Measurements from ENCODE around the gene SCD5.

Gene SCD5

DNA sequence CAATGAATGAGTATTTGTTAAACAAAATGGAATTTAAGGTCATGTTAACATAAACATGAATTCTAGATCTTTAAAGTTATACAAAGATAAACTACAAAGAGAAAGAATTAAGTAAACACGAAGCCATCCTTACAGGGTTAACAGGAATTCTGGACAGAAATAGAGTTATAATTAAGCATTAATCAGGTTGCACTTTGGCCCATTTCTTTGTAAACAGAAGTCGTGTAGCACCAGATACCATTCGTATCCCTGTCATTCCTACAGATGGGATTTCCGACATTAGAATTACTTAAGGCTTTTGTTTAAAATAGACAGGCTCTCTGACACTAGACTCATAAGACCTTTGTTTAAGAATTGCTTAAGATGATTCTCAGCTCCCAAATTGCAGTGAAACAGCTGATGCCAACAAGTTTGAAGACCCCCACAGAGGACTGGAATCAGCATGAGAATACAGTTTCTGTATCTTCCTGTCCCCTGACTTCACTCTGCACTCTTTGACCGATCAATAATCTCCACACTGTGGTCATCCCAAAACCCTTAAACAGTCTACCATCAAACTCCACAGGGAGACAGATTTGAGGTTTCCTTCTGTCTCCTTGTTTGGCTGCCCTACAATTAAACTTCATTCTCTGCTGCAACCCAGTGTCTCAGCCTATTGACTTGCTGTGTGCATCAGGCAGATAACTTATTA is 214.6 kb downstream of the SCD5 start:
- DNase-seq = no peak

DNA sequence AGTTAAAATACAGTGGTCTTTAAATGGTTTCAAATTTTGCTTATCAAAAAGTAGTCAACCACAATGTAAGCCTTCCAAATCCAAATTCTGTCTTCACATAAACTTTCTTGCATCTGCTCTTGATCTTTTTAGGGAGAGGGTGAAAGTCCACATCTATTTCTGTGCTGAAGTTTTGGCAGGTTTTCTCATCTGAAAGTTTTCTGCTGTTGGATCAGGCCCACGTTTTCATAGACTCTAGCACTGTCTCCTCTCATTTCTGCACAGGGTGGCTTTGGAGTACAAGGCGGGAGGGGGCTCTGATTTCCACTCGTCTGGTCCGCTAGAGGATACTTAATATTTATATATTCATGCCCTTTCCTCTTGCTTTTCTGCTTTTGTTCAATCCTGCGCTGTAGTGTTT is 218.7 kb downstream of the SCD5 start:
- DNase-seq = no peak

Data from CD4-positive, alpha-beta T cell treated with Interleukin-15 for 1 hour (primary cell).